DOHH2 (cell line): Measurements from ENCODE around the gene LURAP1L.

ENCODE experiments used
- H3F3A ChIP-seq: fragments of 200-600 bp; sonication (generic), shearing (Covaris generic); 2 replicates; pipeline ENCODE4 v1.6.0; 2016; ENCODE audit warnings: antibody characterized with exemption, mild to moderate bottlenecking; ENCODE audit not compliant: control insufficient read depth, insufficient read depth
- H3K27ac ChIP-seq: fragments of 200-600 bp; sonication (generic); 2 replicates; pipeline ENCODE4 v1.5.1; 2014; ENCODE audit warnings: low read depth, mild to moderate bottlenecking, low read length, moderate library complexity
- H3K27me3 ChIP-seq: fragments of 200-600 bp; sonication (generic); 2 replicates; pipeline ENCODE4 v1.6.1; 2014; ENCODE audit warnings: mild to moderate bottlenecking, low read length, mixed read lengths; ENCODE audit not compliant: control insufficient read depth
- H3K36me3 ChIP-seq: fragments of 200-600 bp; sonication (generic); 2 replicates; pipeline ENCODE4 v1.6.1; 2014; ENCODE audit warnings: mild to moderate bottlenecking, low read length, moderate library complexity, mixed read lengths; ENCODE audit not compliant: control insufficient read depth
- H3K4me1 ChIP-seq: fragments of 200-600 bp; sonication (generic); 2 replicates; pipeline ENCODE4 v1.6.1; 2014; ENCODE audit warnings: mild to moderate bottlenecking, low read length, mixed read lengths; ENCODE audit not compliant: control insufficient read depth
- H3K4me2 ChIP-seq: fragments of 200-600 bp; sonication (generic); 2 replicates; pipeline ENCODE4 v1.6.0; 2014; ENCODE audit warnings: mild to moderate bottlenecking, low read length, moderate library complexity
- H3K4me3 ChIP-seq: fragments of 200-600 bp; sonication (generic); 2 replicates; pipeline ENCODE4 v1.5.1; 2014; ENCODE audit warnings: mild to moderate bottlenecking, low read length, mixed read lengths
- H3K79me2 ChIP-seq: fragments of 200-600 bp; sonication (generic); 2 replicates; pipeline ENCODE4 v1.6.1; 2014; ENCODE audit warnings: mild to moderate bottlenecking, low read length, mixed read lengths; ENCODE audit not compliant: control insufficient read depth
- H3K9me2 ChIP-seq: fragments of 200-600 bp; sonication (generic); replicated peaks from 2 replicates; pipeline ENCODE4 v1.6.1; 2014; ENCODE audit warnings: mild to moderate bottlenecking, low read length, mixed read lengths; ENCODE audit not compliant: control insufficient read depth
- H3K9me3 ChIP-seq: fragments of 200-600 bp; sonication (generic); 2 replicates; pipeline ENCODE4 v1.6.1; 2014; ENCODE audit warnings: antibody characterized with exemption, low read length, mixed read lengths; ENCODE audit not compliant: control insufficient read depth, insufficient read depth
- H4K20me1 ChIP-seq: fragments of 200-600 bp; sonication (generic); 2 replicates; pipeline ENCODE4 v1.6.0; 2014; ENCODE audit warnings: low read depth, mild to moderate bottlenecking, antibody characterized with exemption, low read length, moderate library complexity; ENCODE audit not compliant: control insufficient read depth, insufficient read depth
- EZH2phosphoT487 ChIP-seq: fragments of 200-600 bp; sonication (generic); IDR thresholded peaks from 2 replicates; pipeline ENCODE4 v1.6.1; 2017; ENCODE audit warnings: borderline replicate concordance, mild to moderate bottlenecking, antibody characterized with exemption, low read length, moderate library complexity, mixed read lengths
- TF ChIP-seq, protein P1 (sequence below): fragments of 200-600 bp; sonication (generic); IDR thresholded peaks from one replicate; pipeline ENCODE4 v1.5.1; 2014; ENCODE audit warnings: antibody characterized with exemption, mild to moderate bottlenecking, low read depth, low read length; ENCODE audit not compliant: poor library complexity, severe bottlenecking

Gene LURAP1L

GRCh38 chr9:12790001-12790400 lies 15.2 kb downstream of the LURAP1L start:
- no peaks in the 10 kb centered on the region for H3K27me3 ChIP-seq
- H3K36me3 ChIP-seq, result no peaks in the 10 kb centered on the region
- no peak overlapping the region for H3K4me3 ChIP-seq
- no peaks in the 10 kb centered on the region for H4K20me1 ChIP-seq
- H3K4me2 ChIP-seq, result no peak overlapping the region
- no peaks in the 10 kb centered on the region for H3K4me1 ChIP-seq
- no peaks in the 10 kb centered on the region for H3K9me3 ChIP-seq
- TF ChIP-seq, protein P1, sequence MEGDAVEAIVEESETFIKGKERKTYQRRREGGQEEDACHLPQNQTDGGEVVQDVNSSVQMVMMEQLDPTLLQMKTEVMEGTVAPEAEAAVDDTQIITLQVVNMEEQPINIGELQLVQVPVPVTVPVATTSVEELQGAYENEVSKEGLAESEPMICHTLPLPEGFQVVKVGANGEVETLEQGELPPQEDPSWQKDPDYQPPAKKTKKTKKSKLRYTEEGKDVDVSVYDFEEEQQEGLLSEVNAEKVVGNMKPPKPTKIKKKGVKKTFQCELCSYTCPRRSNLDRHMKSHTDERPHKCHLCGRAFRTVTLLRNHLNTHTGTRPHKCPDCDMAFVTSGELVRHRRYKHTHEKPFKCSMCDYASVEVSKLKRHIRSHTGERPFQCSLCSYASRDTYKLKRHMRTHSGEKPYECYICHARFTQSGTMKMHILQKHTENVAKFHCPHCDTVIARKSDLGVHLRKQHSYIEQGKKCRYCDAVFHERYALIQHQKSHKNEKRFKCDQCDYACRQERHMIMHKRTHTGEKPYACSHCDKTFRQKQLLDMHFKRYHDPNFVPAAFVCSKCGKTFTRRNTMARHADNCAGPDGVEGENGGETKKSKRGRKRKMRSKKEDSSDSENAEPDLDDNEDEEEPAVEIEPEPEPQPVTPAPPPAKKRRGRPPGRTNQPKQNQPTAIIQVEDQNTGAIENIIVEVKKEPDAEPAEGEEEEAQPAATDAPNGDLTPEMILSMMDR, result no peak
- TF ChIP-seq EZH2phosphoT487, result no peak
- H3K79me2 ChIP-seq, result no peaks in the 10 kb centered on the region
- no peak overlapping the region for H3K27ac ChIP-seq
- no peaks in the 10 kb centered on the region for H3F3A ChIP-seq
- no peaks in the 10 kb centered on the region for H3K9me2 ChIP-seq

GRCh38 chr9:12790883-12791282 lies 16.1 kb downstream of the LURAP1L start:
- no peak overlapping the region for H3K4me2 ChIP-seq
- H3K79me2 ChIP-seq, result no peaks in the 10 kb centered on the region
- no peak overlapping the region for H3K4me3 ChIP-seq
- TF ChIP-seq, protein P1, result no peak
- TF ChIP-seq EZH2phosphoT487, result no peak
- no peaks in the 10 kb centered on the region for H3K27me3 ChIP-seq
- H4K20me1 ChIP-seq, result no peaks in the 10 kb centered on the region
- no peaks in the 10 kb centered on the region for H3K36me3 ChIP-seq
- no peaks in the 10 kb centered on the region for H3F3A ChIP-seq
- H3K9me3 ChIP-seq, result no peaks in the 10 kb centered on the region
- H3K9me2 ChIP-seq, result no peaks in the 10 kb centered on the region
- H3K27ac ChIP-seq, result no peak overlapping the region
- no peaks in the 10 kb centered on the region for H3K4me1 ChIP-seq

DNA sequence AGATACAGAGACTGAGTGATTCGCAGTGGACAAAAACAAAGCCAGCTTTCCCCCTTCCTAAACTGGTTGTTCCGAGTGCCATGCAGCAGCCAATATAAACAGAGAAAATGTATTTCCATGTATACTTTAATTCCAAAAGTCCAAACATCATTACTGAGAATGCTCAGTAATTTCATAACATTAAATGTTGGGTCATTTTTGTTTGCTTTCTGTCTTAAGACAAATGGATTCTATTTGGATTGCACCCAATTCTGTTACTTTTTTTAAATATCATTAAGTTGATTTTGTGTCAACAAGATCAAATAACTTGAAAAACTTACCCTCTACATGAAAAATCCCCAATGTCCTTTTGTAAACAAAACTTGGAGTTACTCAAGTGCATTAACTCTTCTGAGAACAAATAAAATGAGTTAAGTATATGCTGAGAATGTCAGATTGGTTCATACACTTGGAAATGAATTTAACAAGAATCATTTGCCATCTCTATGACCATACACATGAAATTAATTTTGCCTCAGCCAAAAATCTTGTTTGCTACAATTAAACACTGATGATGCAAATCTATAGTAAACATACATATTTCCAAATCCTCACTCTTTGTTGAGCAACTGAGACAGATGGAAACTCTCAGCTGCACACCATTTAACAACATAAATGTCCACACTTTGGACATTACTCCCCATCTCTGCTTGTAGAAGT lies 19.4 kb downstream of the LURAP1L start:
- no peak for TF ChIP-seq EZH2phosphoT487
- TF ChIP-seq, protein P1, result no peak
- no peaks in the 10 kb centered on the region for H3F3A ChIP-seq
- no peak overlapping the region for H3K27ac ChIP-seq
- no peaks in the 10 kb centered on the region for H3K4me1 ChIP-seq
- H3K36me3 ChIP-seq, result no peaks in the 10 kb centered on the region
- no peaks in the 10 kb centered on the region for H4K20me1 ChIP-seq
- no peak overlapping the region for H3K4me2 ChIP-seq
- H3K27me3 ChIP-seq, result no peaks in the 10 kb centered on the region
- no peaks in the 10 kb centered on the region for H3K79me2 ChIP-seq
- no peaks in the 10 kb centered on the region for H3K9me2 ChIP-seq
- no peak overlapping the region for H3K4me3 ChIP-seq
- no peaks in the 10 kb centered on the region for H3K9me3 ChIP-seq
